CMK (cell line): ENCODE measurements around the gene LBP.
"Not testable (repeated sequence)": the region's sequence is repeated elsewhere in the genome, so short reads cannot be mapped to it uniquely, and the experiment has no call there.

Experiments used
- DNase-seq: peaks from one replicate; pipeline ENCODE4 v3.0.0-alpha.2; 2010; ENCODE audit warnings: low read depth

Gene LBP

DNA sequence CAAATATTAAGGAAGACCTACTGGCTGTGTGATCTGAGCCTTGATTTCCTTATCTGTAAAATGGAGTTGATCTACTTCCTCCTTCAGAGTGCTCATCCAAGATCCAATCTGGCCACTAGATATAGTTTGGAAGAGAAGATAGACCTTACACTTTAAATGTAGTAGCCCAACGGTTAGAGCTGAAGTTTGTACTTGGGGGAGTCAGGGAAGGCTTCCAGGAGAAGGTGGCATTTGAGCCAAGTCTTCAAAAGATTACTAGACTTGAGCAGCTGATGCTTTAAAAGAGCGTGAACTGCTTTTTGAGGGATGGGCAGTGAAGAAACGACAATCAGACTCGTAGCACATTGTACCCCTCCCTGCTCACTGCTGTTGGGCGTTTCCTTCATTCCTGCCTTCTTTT is 3.6 kb downstream of the LBP start:
- DNase-seq = no peak

DNA sequence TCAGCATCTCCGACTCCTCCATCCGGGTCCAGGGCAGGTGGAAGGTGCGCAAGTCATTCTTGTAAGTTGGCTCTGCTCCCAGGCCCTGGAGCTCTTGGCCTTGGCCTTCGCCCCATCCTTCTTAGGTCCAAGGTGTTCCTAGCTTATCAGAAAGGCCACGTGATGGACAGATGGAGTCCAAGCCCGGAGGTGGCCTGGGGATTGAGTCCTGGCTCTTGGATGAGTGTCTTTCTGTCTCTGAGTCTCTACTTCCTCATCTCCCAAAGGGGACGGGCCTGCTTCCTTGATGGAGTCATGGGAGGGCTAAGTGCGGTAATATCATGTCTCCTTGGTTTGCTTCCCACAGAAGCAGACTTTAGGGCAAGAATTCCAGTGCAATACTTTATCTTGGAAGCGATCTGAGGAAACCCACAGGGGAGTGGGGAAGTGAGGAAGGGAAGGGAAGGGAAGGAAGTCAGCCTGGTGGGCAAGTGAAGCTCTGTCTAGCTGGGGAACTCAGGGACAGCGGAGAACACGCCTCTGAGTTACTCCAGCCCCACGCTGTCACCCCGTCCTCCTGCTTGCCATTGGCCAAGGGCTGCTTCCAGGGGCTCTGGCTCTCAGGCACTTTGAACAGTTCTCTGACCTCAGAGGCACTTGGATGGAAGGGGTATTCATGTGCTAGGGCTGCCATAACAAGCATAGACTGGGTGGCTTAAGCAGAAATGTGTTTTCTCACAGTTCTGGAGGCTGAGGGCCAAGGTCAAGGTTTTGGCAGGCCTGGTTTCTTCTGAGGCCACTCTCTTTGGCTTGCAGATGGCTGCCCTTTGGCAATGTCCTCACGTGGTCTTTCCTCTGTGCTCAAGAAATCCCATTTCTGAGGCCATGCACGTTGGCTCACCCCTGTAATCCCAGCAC is 4.8 kb downstream of the LBP start:
- no peak for DNase-seq

DNA sequence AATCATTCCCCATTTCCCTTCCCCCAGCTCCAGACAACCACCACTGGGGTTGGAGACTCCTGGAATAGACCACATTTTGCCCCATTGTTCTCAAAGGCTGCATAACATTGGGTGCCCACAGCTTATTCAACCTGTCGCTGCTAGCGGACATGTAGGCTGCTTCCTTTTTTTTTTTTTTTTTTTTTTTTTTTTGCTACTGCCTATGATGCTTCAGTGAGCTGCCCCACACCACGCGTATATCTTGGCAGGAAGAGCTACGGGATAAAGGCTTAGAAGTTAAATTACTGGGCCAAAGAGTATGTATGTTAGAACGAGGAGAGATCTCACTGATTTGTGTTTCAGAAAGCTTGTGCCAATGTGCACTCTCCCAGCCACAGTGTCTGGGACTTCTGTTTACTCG is 7.0 kb downstream of the LBP start:
- no peak for DNase-seq

DNA sequence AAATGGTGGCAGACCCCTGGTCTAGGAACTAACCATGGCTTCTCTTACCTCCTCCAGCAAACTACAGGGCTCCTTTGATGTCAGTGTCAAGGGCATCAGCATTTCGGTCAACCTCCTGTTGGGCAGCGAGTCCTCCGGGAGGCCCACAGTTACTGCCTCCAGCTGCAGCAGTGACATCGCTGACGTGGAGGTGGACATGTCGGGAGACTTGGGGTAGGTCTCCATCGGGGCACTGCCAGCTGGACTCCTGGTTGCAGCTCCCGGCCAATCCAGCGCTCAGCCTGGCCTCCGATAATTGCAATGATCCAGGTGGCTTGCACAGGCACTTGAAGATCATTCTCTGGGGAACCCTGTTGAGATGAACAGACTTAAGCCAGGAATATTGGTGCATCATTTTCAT is 7.9 kb downstream of the LBP start:
- DNase-seq = no peak

DNA sequence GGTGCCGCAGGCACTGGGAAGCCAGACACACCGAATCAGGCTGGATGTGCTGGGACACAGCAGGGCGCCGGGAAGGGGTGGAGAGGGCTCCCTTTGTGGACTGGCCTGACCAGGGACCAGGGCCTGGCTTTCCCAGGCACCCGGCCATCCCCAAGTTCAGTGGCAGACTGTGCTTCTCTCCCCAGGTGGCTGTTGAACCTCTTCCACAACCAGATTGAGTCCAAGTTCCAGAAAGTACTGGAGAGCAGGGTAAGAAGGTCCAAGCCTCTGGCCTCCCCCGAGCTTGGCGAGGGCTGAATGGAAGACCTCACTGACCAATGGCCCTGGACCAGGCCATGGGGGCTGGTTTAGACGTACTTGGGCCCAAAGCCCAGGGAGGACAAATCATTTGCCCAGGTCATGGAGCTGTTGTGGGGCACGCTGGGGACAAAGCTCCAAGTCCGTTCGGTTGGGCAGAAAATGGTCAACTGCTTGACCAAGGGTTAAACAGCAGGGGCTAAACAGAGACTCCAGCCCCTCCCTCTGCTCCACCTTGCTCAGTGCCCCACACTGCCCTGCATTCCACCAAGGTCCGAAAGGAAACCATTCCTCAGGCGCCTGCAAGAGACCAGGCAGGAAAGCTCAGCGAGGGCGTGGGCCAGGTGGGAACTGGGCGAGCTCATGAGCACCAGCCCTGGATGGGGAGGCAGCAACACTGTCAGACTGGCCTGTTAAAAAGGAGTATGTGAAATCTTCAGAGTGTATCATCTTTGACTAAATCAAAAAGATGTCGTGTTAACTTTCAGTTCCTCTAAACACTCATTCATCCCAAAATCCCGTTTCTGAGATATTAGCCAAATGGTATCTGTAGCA is 9.1 kb downstream of the LBP start:
- no peak for DNase-seq

DNA sequence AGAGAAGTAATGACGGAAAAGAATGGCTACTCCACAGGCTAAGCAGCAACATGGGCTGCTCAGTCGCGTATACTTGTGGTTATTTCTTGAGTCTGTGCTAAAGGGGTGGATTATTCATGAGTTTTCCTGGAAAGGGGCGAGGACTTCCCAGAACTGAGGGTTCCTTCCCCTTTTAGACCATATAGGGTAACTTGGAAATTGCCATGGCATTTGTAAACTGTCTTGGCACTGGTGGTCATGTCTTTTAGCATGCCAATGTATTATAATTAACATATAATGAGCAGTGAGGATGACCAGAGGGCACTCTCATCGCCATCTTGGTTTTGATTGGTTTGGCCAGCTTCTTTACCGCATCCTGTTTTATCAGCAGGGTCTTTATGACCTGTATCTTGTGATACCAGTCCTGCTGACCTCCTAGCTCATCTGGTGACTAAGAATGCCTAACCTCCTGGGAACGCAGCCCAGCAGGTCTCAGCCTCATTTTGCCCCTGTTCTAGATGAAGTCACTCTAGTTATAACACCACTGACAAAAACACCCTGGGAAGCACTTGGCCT is 11.4 kb downstream of the LBP start:
- DNase-seq = peak; percentile 22

DNA sequence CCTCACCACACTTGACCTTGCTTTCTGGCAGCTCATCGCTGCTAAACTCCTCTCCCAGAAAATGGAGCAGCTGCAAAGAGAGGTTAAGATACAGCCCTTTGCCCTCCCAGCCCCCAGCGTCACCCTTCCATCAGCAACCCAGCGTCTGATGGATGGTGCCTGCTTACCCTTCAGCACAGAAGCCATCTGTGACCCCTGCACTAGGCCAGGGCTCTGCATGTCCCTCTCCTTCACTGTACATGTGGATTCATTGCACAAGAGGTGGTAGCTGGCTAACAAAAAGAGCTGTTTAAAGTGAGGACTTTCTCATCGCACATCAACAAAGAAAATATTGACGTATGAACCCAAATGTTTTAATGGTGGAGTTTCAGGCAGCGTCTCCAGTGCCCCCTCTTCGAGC is 12.3 kb downstream of the LBP start:
- DNase-seq = no peak

DNA sequence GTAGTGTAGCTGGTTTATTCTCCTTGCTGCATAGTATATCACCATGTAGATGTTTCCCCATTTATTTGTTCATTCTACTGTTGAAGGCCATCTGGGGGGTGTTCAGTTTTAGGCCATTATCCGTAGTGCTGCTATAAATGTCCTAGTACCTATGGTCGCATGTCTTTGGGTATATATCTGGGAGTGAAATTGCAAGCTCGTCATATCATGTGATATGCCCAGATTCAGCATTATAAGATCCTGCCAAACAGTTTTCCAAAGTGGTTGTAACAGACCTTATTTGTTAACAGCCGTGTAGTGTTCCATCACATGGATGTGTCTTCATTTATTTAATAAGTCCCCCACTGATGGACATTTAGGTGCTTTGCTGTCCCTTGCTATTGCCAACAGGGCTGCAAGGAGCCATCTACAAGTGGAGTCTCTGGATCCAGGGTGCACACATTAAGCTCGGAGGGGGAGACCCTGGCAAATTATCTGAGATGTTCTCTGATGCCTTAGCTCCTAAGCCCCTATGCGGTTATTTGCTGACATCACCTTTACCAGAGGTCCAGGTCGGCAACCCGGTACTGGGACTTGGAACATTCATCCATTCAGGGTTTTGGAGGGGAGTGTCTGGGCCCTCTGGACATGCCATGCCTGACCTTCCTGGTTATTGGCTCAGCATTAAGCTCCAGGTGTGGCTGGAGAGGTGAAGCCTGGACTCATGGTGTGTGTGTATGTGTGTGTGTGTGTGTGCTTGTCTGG is 16.9 kb downstream of the LBP start:
- DNase-seq = no peak

DNA sequence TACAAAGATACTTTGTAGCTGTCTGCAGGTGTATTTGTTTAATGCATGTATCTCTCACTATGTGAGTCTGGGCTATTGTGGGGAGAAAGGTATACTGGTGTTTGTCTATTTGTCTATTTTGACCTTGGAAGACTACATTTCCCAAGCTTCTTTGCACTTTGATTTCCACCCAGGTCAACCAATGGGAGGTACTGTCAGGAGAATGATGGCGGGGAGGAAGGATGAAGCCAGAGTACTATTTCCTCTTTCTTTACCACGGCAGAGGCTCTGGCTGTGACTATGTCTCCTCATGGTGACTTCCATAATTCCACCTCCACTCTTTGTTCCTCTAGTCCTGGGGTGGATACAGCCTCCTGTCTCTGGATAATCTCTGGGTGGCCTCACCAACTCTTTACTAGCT is 23.1 kb downstream of the LBP start:
- no peak for DNase-seq

DNA sequence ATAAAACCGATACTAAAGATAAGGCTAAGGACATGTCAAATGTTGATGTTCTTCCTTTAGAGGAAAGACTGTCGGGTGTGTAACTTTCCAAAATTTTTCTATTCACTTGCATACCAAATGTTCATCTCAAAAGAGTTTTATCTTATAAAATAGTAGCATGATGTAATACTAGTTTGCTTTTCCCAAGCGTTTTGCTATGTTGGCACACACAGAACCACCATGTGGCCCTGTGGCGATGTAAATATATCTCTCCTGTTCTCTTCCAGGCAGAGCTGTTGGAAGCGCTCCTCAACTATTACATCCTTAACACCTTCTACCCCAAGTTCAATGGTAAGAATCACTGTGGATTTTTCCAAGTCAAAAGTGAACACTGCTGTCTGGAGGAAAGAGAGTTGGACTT is 26.5 kb downstream of the LBP start:
- DNase-seq = no peak

DNA sequence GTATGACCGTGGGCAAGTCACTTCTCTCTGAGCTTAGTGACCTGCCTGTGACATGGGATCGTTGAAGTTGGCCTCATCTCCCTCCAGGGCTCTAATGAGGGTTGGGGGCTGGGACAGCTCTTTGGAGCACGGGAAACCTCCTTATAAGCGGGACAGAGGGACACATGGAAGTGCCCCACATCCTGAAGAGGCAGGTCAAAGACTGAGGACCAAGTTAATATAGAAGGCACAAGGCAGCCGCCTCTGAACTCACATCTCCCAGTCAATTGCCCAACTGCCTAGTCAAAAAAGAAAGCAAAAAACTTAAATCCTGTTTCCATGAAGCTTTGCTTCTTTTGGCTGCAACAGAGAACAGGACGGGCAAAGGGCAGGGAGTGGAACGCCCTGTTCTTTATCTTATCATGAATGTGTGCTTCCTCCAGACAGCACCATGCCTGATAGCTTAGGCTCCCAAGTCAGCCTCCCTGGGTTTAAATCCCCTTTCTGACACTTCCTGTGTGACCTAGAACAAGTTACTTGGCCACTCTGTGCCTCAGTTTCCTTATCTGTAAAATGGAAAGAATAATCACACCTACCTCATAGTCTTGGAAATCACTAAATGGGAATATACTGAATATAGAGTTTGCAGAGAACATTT is 27.1 kb downstream of the LBP start:
- peak; percentile 37 for DNase-seq

DNA sequence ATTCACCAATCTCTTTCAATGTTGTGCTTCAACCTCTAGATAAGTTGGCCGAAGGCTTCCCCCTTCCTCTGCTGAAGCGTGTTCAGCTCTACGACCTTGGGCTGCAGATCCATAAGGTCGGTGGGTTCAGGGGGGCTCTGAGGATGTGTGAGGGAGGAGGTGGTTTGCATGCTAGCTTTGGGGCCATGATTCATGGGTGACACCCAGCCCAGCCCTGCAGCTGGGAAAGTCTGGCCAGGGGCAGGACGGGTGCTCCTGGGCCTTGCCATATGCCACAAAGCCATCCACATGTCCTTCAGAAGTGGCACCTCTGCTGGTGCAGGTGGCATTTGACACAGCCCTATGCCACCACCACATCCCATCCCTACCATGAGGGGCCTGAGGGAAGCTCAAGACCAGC is 27.6 kb downstream of the LBP start:
- no peak for DNase-seq

DNA sequence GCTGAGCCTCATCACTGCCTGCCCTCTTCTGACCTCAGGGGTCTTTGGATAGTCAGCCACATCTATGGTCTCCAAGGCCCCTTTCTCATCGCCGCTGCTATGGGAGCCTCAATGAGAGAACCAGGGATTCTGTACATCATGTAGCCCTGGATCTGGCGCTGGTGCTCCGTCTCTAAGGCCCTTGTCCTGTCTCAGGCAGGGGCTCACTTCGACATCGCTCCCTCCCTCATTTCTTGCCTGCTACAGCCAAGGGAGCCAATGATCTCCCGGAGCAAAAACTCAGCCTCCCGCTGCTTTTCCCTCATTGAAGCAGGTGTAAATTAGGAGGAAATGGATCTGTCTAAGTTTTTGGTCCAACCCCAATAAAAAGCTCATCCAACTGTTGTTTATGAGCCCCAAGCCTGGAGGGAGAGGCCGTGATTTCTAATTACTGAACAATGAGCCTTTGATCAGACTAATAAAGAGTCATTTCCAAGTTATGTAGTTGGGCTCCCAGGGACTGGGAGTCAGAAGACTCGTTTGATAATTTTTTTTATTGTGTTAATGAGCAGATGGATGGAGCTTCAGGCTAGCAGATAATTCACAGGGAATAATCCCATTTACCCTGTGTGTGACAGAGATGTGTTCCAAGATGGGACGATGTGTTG is 30.9 kb downstream of the LBP start:
- no peak for DNase-seq

DNA sequence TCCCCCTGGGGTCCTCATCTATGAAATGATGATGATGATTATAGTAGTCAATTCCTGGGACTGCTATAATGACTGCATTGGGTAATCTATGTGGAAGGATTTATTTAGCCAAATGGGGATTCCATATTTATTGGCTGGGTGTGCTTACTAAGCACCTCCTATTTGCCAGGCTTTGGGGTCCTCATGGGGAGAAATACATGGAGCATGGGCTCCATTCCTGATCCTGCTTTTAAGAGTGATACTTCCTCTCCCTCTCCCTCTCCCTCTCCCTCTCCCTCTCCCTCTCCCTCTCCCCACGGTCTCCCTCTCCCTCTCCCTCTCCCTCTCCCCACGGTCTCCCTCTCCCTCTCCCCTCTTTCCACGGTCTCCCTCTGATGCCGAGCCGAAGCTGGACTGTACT is 31.6 kb downstream of the LBP start:
- not testable (repeated sequence) for DNase-seq

DNA sequence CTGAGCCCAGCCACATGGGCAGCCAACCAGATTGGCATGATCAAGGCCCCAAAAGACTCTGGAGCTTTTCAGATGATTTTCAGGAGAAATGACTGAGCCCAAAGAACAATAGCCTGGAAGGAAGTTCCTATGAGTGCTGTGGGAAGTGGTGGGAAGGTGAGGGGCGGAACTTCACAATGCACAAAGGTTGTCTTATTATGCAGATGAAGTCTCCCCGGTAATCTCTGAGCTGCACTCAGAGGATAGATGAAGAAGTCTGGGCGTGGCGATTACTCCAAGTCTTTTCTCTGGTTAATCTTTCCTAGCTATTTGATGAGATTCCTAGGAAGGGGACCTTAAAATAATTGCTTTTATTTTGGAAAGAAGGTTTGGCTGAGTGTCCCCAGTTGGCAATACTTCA is 36.9 kb downstream of the LBP start:
- DNase-seq = no peak

DNA sequence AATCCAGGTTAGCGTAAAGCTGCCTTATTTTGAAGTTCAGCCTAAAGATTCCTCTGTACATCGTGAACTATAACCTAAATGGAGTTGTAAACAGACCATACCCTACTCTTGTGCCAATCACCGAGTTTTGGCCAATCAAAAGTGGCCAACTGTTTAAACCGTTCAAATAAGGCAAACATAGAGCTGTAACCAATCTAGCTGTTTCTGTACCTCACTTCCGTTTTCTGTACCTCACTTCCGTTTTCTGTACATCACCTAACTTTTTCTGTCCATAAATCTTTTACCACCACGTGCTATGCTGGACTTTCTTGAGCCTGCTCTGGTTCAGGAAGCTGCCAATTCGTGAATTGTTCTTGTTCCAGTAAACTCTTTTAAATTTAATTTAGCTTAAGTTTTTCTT is 39.7 kb downstream of the LBP start:
- DNase-seq = no peak

DNA sequence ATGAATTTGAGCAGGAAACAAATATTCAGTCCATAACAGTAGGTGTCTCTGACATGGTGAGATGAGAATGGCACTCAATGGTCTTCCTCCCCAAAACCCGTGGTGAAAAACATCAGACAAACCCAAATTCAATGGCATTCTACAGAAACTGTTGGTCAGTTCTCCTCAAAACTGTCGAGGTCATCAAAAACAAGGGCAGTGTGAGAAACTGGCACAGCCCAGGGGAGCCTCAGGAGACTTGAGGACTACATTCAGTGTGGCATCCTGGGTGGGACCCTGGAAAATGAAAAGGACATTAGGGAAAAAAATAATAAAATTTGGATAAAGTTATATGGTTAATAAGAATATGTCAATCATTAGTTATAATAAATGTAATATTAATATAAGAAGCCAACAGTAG is 40.6 kb downstream of the LBP start:
- no peak for DNase-seq

DNA sequence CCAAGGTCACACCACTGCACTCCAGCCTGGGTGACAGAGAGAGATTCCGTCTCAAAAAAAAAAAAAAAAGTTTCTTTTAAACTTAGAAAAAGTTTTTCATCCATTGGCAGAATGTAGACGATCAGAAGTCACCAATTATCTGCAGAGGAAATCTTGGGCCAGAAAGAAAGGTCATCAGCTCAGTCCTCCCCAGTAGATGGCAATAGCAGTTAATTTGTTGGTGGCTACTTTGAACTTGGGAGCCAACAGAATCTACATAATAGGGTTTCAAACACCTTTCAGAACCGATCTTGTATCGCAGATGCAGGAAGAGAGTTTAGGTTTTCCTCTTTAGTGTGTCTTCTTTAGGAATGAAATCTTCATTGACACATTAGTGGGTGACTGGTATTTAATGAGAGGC is 41.7 kb downstream of the LBP start:
- no peak for DNase-seq

DNA sequence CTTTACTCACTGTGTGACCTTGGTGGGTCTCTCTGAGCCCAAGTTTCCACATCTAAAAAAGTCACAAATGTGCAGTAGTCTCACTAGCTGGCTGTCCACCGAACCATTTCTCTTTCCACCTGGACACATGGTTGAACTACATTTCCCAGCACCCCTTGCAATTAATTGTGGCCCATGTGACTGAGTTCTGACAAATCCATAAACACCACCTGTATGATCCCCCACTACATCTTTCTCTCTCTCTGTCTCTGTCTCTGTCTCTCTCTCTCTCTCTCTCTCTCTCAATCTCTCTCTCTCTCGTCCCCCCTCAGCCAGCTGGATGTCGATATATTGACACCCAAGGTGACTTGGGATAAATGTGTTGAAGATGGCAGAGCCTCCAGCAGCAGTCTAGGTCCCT is 46.1 kb downstream of the LBP start:
- no peak for DNase-seq

DNA sequence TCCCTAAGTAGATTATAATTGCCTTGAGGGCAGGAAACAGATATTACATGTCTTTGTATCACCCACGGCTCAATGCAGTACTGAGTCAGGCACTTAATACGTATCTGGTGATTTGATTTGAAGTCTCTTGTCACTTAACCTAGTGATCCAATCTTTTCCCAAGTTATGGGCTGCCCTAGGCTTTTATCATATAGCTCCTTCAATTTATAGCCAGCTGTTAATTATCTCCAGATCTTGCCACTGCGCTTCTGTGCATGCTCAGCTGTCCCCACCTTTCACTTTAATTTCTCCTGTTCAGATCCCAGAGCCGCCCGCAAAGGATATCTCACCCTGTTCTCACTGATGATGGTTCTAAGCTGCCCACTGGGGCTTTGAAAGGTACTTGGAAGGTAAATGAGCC is 47.0 kb downstream of the LBP start:
- DNase-seq = no peak

DNA sequence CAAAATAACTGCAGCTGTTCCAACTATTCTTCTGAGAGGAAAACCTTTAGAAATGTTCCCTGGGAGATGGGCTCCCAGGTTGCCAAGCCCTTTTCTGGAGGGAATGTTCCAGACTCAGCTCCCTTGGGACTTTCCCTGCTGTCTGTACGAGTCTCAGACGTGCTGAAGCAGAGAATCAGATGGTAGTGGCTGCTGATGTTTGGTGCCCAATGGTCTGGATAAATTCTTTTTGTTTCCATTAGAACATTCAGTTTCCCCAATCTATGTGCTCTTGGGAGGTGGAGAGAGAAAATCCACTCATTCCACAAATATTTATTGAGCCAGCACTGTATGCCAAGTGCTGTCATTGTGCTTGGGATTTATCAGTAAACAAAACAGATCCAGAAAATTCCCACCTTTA is 48.9 kb downstream of the LBP start:
- no peak for DNase-seq
